H1 (cell line): ENCODE data around the gene SLC2A10. TPM values are rescaled to one million over a fixed set of nuclear protein-coding genes. Genes with fewer than 3 reads are reported as not detected.
A peak's percentile ranks its signal among the peaks of the same experiment; 100 is the strongest.

Experiments used
- CTCF ChIA-PET: fragments of 300-600 bp; sonication (Branson Sonifier 250); formaldehyde crosslinking; loops from one replicate; lab custom pipeline; 2021; ENCODE audit not compliant: partially characterized antibody; lab: Charles Lee
- POLR2A ChIA-PET: fragments of 300-600 bp; sonication (Branson Sonifier 250); formaldehyde crosslinking; loops from one replicate; lab custom pipeline; 2021; ENCODE audit warnings: inconsistent platforms; ENCODE audit not compliant: partially characterized antibody; lab: Charles Lee
- DNase-seq, 2 experiments: peaks; one replicate each; pipeline versions ENCODE4 v3.0.0 to v3.0.0-alpha.2; 2010 to 2022; ENCODE audit warnings: low spot score in 2 of 2, low read depth in 1 of 2, mixed read lengths in 1 of 2
- FAIRE-seq: peaks from 2 replicates; lab custom pipeline; 2011; peaks lifted over from hg19 to GRCh38; lab: Jason Lieb, UNC
- H2AFZ ChIP-seq: 2 replicates; pipeline ENCODE4 v1.8.1; 2012; ENCODE audit warnings: low read length, inconsistent platforms
- H2AK5ac ChIP-seq: 2 replicates; pipeline ENCODE4 v1.6.1; 2013; ENCODE audit warnings: low read depth, low read length
- H2BK120ac ChIP-seq: replicated peaks from 2 replicates; pipeline ENCODE3; 2013; ENCODE audit warnings: low read depth, low read length, inconsistent platforms
- H2BK12ac ChIP-seq: 2 replicates; pipeline ENCODE4 v1.6.1; 2013; ENCODE audit warnings: low read depth, low read length
- H2BK15ac ChIP-seq: 2 replicates; pipeline ENCODE4 v1.6.1; 2013; ENCODE audit warnings: low read length
- H2BK20ac ChIP-seq: 2 replicates; pipeline ENCODE4 v1.6.1; 2013; ENCODE audit warnings: low read length
- H2BK5ac ChIP-seq: 2 replicates; pipeline ENCODE4 v1.6.1; 2013; ENCODE audit warnings: low read depth, low read length
- H3K14ac ChIP-seq: 2 replicates; pipeline ENCODE4 v1.6.1; 2013; ENCODE audit warnings: inconsistent platforms; ENCODE audit not compliant: insufficient read length
- H3K18ac ChIP-seq: 2 replicates; pipeline ENCODE4 v1.6.1; 2013; ENCODE audit warnings: low read length; ENCODE audit errors: extremely low read depth
- H3K23ac ChIP-seq: 2 replicates; pipeline ENCODE4 v1.6.1; 2013; ENCODE audit warnings: inconsistent platforms; ENCODE audit not compliant: insufficient read length
- H3K23me2 ChIP-seq: 2 replicates; pipeline ENCODE4 v1.6.1; 2013; ENCODE audit warnings: low read depth, low read length
- H3K27ac ChIP-seq: 2 replicates; pipeline ENCODE4 v1.6.1; 2011; ENCODE audit warnings: low read depth, low read length, inconsistent platforms
- H3K27me3 ChIP-seq, 4 experiments: replicated peaks in 1 of 4; 1 replicate in 1 of 4; 2 replicates in 3 of 4; pipeline versions ENCODE4 v1.6.1 to v1.8.1; 2011 to 2013; ENCODE audit warnings: low read length in 3 of 4, mild to moderate bottlenecking in 3 of 4, inconsistent platforms in 2 of 4, mixed read lengths in 2 of 4, moderate library complexity in 1 of 4; ENCODE audit not compliant: control insufficient read depth in 3 of 4, insufficient read depth in 3 of 4; ENCODE audit errors: extremely low read depth in 1 of 4
- H3K36me3 ChIP-seq, 4 experiments: 2 replicates each; pipeline versions ENCODE4 v1.6.1 to v1.8.1; 2011 to 2013; ENCODE audit warnings: mild to moderate bottlenecking in 4 of 4, low read length in 3 of 4, moderate library complexity in 2 of 4, control low read depth in 1 of 4, inconsistent platforms in 1 of 4; ENCODE audit not compliant: insufficient read depth in 4 of 4, control insufficient read depth in 2 of 4
- H3K4ac ChIP-seq: replicated peaks from 2 replicates; pipeline ENCODE3; 2013; ENCODE audit warnings: low read length, low read depth, mixed read lengths, inconsistent platforms; ENCODE audit not compliant: insufficient read length
- H3K4me1 ChIP-seq, 4 experiments: replicated peaks in 1 of 4; 1 replicate in 1 of 4; 2 replicates in 3 of 4; pipeline versions ENCODE4 v1.6.1 to v1.8.1; 2011 to 2013; ENCODE audit warnings: low read length in 3 of 4, inconsistent platforms in 2 of 4, mixed read lengths in 1 of 4; ENCODE audit not compliant: insufficient read depth in 4 of 4, control insufficient read depth in 3 of 4
- H3K4me2 ChIP-seq, 2 experiments: 2 replicates each; pipeline versions ENCODE4 v1.6.1 to v1.8.1; 2011 to 2013; ENCODE audit warnings: low read depth in 2 of 2, low read length in 2 of 2, control low read depth in 1 of 2, inconsistent platforms in 1 of 2, mild to moderate bottlenecking in 1 of 2; ENCODE audit not compliant: insufficient read depth in 1 of 2
- H3K4me3 ChIP-seq, 4 experiments: fragments of 200-600, 300-600 bp in 1 of 4; sonication (generic), shearing (Covaris generic), sonication (Bioruptor Twin) in 1 of 4; 2 replicates each; pipeline versions ENCODE4 v1.5.1 to v1.8.1; 2011 to 2016; ENCODE audit warnings: low read length in 4 of 4, low read depth in 3 of 4, control low read depth in 2 of 4, inconsistent platforms in 2 of 4, mild to moderate bottlenecking in 2 of 4, mixed read lengths in 1 of 4, moderate library complexity in 1 of 4; ENCODE audit not compliant: insufficient read depth in 2 of 4; ENCODE audit errors: extremely low read depth in 1 of 4
- H3K56ac ChIP-seq: replicated peaks from 2 replicates; pipeline ENCODE3; 2013; ENCODE audit warnings: low read depth, mild to moderate bottlenecking, mixed read lengths, low read length, inconsistent platforms; ENCODE audit not compliant: insufficient read length
- H3K79me1 ChIP-seq: 2 replicates; pipeline ENCODE4 v1.6.1; 2013; ENCODE audit warnings: low read depth, low read length, control low read depth
- H3K79me2 ChIP-seq, 2 experiments: 2 replicates each; pipeline versions ENCODE4 v1.6.1 to v1.8.1; 2012 to 2013; ENCODE audit warnings: low read length in 2 of 2, mild to moderate bottlenecking in 2 of 2, inconsistent platforms in 1 of 2; ENCODE audit not compliant: insufficient read depth in 2 of 2, control insufficient read depth in 1 of 2
- H3K9ac ChIP-seq, 4 experiments: replicated peaks in 1 of 4; 1 replicate in 1 of 4; 2 replicates in 3 of 4; pipeline versions ENCODE4 v1.6.1 to v1.8.1; 2011 to 2013; ENCODE audit warnings: low read depth in 3 of 4, low read length in 3 of 4, control low read depth in 2 of 4, mild to moderate bottlenecking in 2 of 4, moderate library complexity in 2 of 4, inconsistent platforms in 1 of 4; ENCODE audit errors: extremely low read depth in 1 of 4
- H3K9me3 ChIP-seq, 2 experiments: 2 replicates each; pipeline versions ENCODE4 v1.6.1 to v1.8.1; 2012 to 2013; ENCODE audit warnings: mild to moderate bottlenecking in 2 of 2, moderate library complexity in 2 of 2, control low read depth in 1 of 2, inconsistent platforms in 1 of 2, low read depth in 1 of 2, low read length in 1 of 2, mixed read lengths in 1 of 2; ENCODE audit not compliant: insufficient read depth in 2 of 2
- H4K20me1 ChIP-seq, 2 experiments: replicated peaks in 1 of 2; 2 replicates each; pipeline versions ENCODE3 to v1.8.1; 2011 to 2013; ENCODE audit warnings: inconsistent platforms in 2 of 2, low read length in 2 of 2, mild to moderate bottlenecking in 1 of 2; ENCODE audit not compliant: insufficient read depth in 2 of 2, control insufficient read depth in 1 of 2
- H4K5ac ChIP-seq: 2 replicates; pipeline ENCODE4 v1.6.1; 2013; ENCODE audit warnings: low read length, low read depth, mixed read lengths, inconsistent platforms; ENCODE audit not compliant: insufficient read length
- H4K8ac ChIP-seq: 2 replicates; pipeline ENCODE4 v1.8.0; 2013; ENCODE audit warnings: mild to moderate bottlenecking, moderate library complexity, low read length, inconsistent platforms; ENCODE audit not compliant: insufficient read depth; ENCODE audit errors: extremely low read depth
- H4K91ac ChIP-seq: replicated peaks from 2 replicates; pipeline ENCODE3; 2013; ENCODE audit warnings: low read length, mixed read lengths, inconsistent platforms; ENCODE audit not compliant: insufficient read length
- CEBPB ChIP-seq: IDR thresholded peaks from 2 replicates; pipeline ENCODE4 v1.6.1; 2012; ENCODE audit warnings: low read depth, low read length
- POLR2A ChIP-seq, 2 experiments: IDR thresholded peaks; 1 replicate in 1 of 2; 2 replicates in 1 of 2; pipeline ENCODE4 v1.6.1; 2011; ENCODE audit warnings: low read depth in 2 of 2, low read length in 2 of 2, mild to moderate bottlenecking in 2 of 2; ENCODE audit errors: control extremely low read depth in 1 of 2
- SAP30 ChIP-seq: fragments of 300-600 bp; sonication (generic); IDR thresholded peaks from 2 replicates; pipeline ENCODE4 v1.7.1; 2012; ENCODE audit warnings: low read length, moderate library complexity, mild to moderate bottlenecking, inconsistent platforms; ENCODE audit not compliant: insufficient read depth, insufficient replicate concordance
- SIX5 ChIP-seq: IDR thresholded peaks from 2 replicates; pipeline ENCODE4 v1.6.1; 2011; ENCODE audit warnings: mild to moderate bottlenecking, low read depth, low read length
- SRF ChIP-seq: IDR thresholded peaks from 2 replicates; pipeline ENCODE4 v1.6.1; 2011; ENCODE audit warnings: mild to moderate bottlenecking, low read depth, low read length, moderate library complexity
- WGBS, 2 experiments: shearing (Covaris generic) in 1 of 2; methylation state at CpG; one replicate each; pipeline versions ENCODE4 v1.1.6 to v1.1.7; 2013 to 2015; ENCODE audit warnings: low lambda C conversion rate in 2 of 2, mixed read lengths in 2 of 2, inconsistent platforms in 1 of 2, low coverage in 1 of 2, missing lambda C conversion rate in 1 of 2; ENCODE audit not compliant: insufficient replicate concordance in 2 of 2, insufficient coverage in 1 of 2, insufficient read length in 1 of 2; ENCODE audit errors: extremely low coverage in 1 of 2, missing lambda C conversion rate in 1 of 2; 5-methylcytosine and 5-hydroxymethylcytosine counted together
- polyA plus RNA-seq, 7 experiments: library from polyadenylated mRNA; depleted of rRNA in 3 of 7; stranded (reverse) in 5 of 7; unstranded in 2 of 7; fragments of >200 nt in 5 of 7; fragments of 200-250 nt in 2 of 7; gene quantifications; 1 replicate in 5 of 7; 2 replicates in 1 of 7; 4 replicates in 1 of 7; pipeline versions ENCODE4 v1.2.1 to v1.2.3, GENCODE V29; 2011 to 2013; ENCODE audit warnings: missing spikeins in 2 of 7, mixed read lengths in 2 of 7
- total RNA-seq: library from RNA; stranded (reverse); fragmentation: NEBNext Ultra II Directional; extraction: Animal tissue kit (Norgen Biotek cat#: 25700); gene quantifications from 2 replicates; pipeline ENCODE4 v1.2.1, GENCODE V29; 2021

Gene SLC2A10
- total and polyA plus RNA-seq, 2 of the 8 experiments (the other 6 are each of a cell fraction or from before 2014, with no cell fraction given) = 9.0 to 9.7 TPM

GRCh38 chr20:46683011-46683667, 26.3 kb upstream of the SLC2A10 start:
- H2BK5ac ChIP-seq = peak overlapping the region; percentile 46
- H4K5ac ChIP-seq = peak overlapping the region; percentile 89
- CTCF ChIA-PET = interaction anchor here (0.7 to 4.3 kb wide), 13 partner anchors 11 to 138 kb away, joined by 3 to 22 read pairs (median 6); partner anchors contain the start of gene OCSTAMP
- peak overlapping the region; percentile 93 for H3K18ac ChIP-seq
- H2BK20ac ChIP-seq = 0 out of 2 replicates have a peak overlapping the region, but pooled peaks have one; percentile 43
- H3K23me2 ChIP-seq = peaks cover 5% of the 10 kb centered on the region; the same call in 1 of the 2 replicates
- H4K20me1 ChIP-seq = peaks cover 0 to 3% of the 10 kb centered on the region in 2 experiments
- no peaks in the 10 kb centered on the region for H3K27me3 ChIP-seq
- POLR2A ChIA-PET = interaction anchor here (0.6 to 5.7 kb wide), 31 partner anchors 7 to 356 kb away, joined by 3 to 36 read pairs (median 4); partner anchors contain the start of genes OCSTAMP and ZNF334
- peaks cover 6 to 67% of the 10 kb centered on the region in 2 experiments for H3K79me2 ChIP-seq
- H3K4ac ChIP-seq = no peak overlapping the region
- H3K14ac ChIP-seq = no peak overlapping the region
- peaks cover 4% of the 10 kb centered on the region; the same call in 1 of the 2 replicates for H3K79me1 ChIP-seq
- H2BK12ac ChIP-seq = peak overlapping the region; percentile 4; the same call in 1 of the 2 replicates
- H2AK5ac ChIP-seq = 0 out of 2 replicates have a peak overlapping the region, but pooled peaks have one; percentile 41
- peak overlapping the region; percentile 70 to 97 for H3K4me2 ChIP-seq
- peaks cover 12 to 24% (median 16%) of the 10 kb centered on the region in 4 experiments for H3K4me1 ChIP-seq
- H3K9ac ChIP-seq = peak overlapping the region in 2 of 4 experiments; percentile 74 to 96; a peak in 4 of 7 replicates
- FAIRE-seq = no peak
- H2BK15ac ChIP-seq = peak overlapping the region; percentile 12; the same call in 1 of the 2 replicates
- no peak overlapping the region for H3K56ac ChIP-seq
- H4K91ac ChIP-seq = no peak overlapping the region
- WGBS, 2 experiments = 77% methylated on average over 12 of the region's 12 CpGs; no CpG with 5 or more reads in 1 of the 2 experiments
- DNase-seq = no peak
- H3K23ac ChIP-seq = no peak overlapping the region
- peaks cover 2 to 38% (median 14%) of the 10 kb centered on the region in 4 experiments; a peak in 7 of 8 replicates for H3K36me3 ChIP-seq
- H3K27ac ChIP-seq = no peak overlapping the region
- H3K4me3 ChIP-seq = peak overlapping the region; percentile 11 to 81 (median 52)
- no peaks in the 10 kb centered on the region for H3K9me3 ChIP-seq
- H2BK120ac ChIP-seq = peak overlapping the region; percentile 57
- TF ChIP-seq CEBPB = no peak
- TF ChIP-seq SRF = no peak
- peak in 1 of 2 experiments; percentile 13; a peak in 1 of 3 replicates for TF ChIP-seq POLR2A (IDR thresholded peaks at IDR 0.05; ENCODE audit: control extremely low read depth in 1 of 2, low read depth in 2 of 2, low read length in 2 of 2)
- no peak for TF ChIP-seq SIX5
- no peak for TF ChIP-seq SAP30
- TF ChIP-seq, all 59 proteins: peak for 1
- H4K8ac ChIP-seq = no peak overlapping the region
- no peak overlapping the region for H2AFZ ChIP-seq
